HG03139 (cell line): ENCODE measurements around the gene B4GALNT3.

Experiments
- ATAC-seq: cut with Tn5 transposase; IDR thresholded peaks from one replicate; pipeline ENCODE4 v1.9.1; 2021; ENCODE audit not compliant: unreplicated experiment

B4GALNT3 gene

GRCh38 chr12:466762-467161, 7.0 kb downstream of the B4GALNT3 start:
- no peak for ATAC-seq

- ATAC-seq, result no peak
Measured at GRCh38 chr12:467591-467990, 7.9 kb downstream of the B4GALNT3 start.

- no peak for ATAC-seq
Measured at GRCh38 chr12:468671-469389, 9.1 kb downstream of the B4GALNT3 start.

GRCh38 chr12:470133-470532, 10.4 kb downstream of the B4GALNT3 start:
- no peak for ATAC-seq

GRCh38 chr12:473198-473597, 13.5 kb downstream of the B4GALNT3 start:
- ATAC-seq, result no peak

GRCh38 chr12:473863-474577, 14.3 kb downstream of the B4GALNT3 start:
- no peak for ATAC-seq

- ATAC-seq, result no peak
Measured at GRCh38 chr12:475286-475685, 15.5 kb downstream of the B4GALNT3 start.

- ATAC-seq, result no peak
Measured at GRCh38 chr12:479161-479560, 19.4 kb downstream of the B4GALNT3 start.

GRCh38 chr12:480831-481816, 21.4 kb downstream of the B4GALNT3 start:
- no peak for ATAC-seq

GRCh38 chr12:482061-482460, 22.3 kb downstream of the B4GALNT3 start:
- ATAC-seq, result no peak

- no peak for ATAC-seq
Measured at GRCh38 chr12:484096-484495, 24.4 kb downstream of the B4GALNT3 start.

- ATAC-seq, result no peak
Measured at GRCh38 chr12:490260-490659, 30.5 kb downstream of the B4GALNT3 start.

- no peak for ATAC-seq
Measured at GRCh38 chr12:495466-495865, 35.7 kb downstream of the B4GALNT3 start.

GRCh38 chr12:496736-497135, 37.0 kb downstream of the B4GALNT3 start:
- ATAC-seq, result no peak

GRCh38 chr12:497501-498160, 37.9 kb downstream of the B4GALNT3 start:
- no peak for ATAC-seq

GRCh38 chr12:499837-500458, 40.2 kb downstream of the B4GALNT3 start:
- no peak for ATAC-seq

GRCh38 chr12:501722-502447, 42.1 kb downstream of the B4GALNT3 start:
- no peak for ATAC-seq

- no peak for ATAC-seq
Measured at GRCh38 chr12:503111-503761, 43.5 kb downstream of the B4GALNT3 start.

GRCh38 chr12:505221-505620, 45.5 kb downstream of the B4GALNT3 start:
- no peak for ATAC-seq
